GM23248 (cell line): ENCODE data around the gene TIMM10. TPM values are rescaled to one million over a fixed set of nuclear protein-coding genes. Genes with fewer than 3 reads are reported as not detected.

Experiments
- DNase-seq: peaks from one replicate; pipeline ENCODE4 v3.0.0-alpha.2; 2015
- H2AFZ ChIP-seq: fragments of 200-600 bp; sonication (generic); 2 replicates; pipeline ENCODE4 v1.6.1; 2016; ENCODE audit warnings: antibody characterized with exemption
- H3F3A ChIP-seq: fragments of 200-600 bp; sonication (generic); 2 replicates; pipeline ENCODE4 v1.6.1; 2016; ENCODE audit warnings: mild to moderate bottlenecking, antibody characterized with exemption, mixed run types; ENCODE audit not compliant: insufficient read depth
- H3K27ac ChIP-seq: fragments of 200-600 bp; sonication (generic); 2 replicates; pipeline ENCODE4 v1.5.1; 2016; ENCODE audit warnings: mild to moderate bottlenecking
- H3K27me3 ChIP-seq: fragments of 200-600 bp; sonication (generic); replicated peaks from 2 replicates; pipeline ENCODE4 v1.6.1; 2016; ENCODE audit warnings: mild to moderate bottlenecking; ENCODE audit not compliant: insufficient read depth
- H3K36me3 ChIP-seq: fragments of 200-600 bp; sonication (generic); 2 replicates; pipeline ENCODE4 v1.6.1; 2016; ENCODE audit warnings: low read depth, mild to moderate bottlenecking
- H3K4me1 ChIP-seq: fragments of 200-600 bp; sonication (generic); 2 replicates; pipeline ENCODE4 v1.6.1; 2016; ENCODE audit warnings: mild to moderate bottlenecking; ENCODE audit not compliant: insufficient read depth
- H3K4me2 ChIP-seq: fragments of 200-600 bp; sonication (generic); one replicate; pipeline ENCODE4 v1.6.1; 2016; ENCODE audit warnings: mild to moderate bottlenecking; ENCODE audit not compliant: unreplicated experiment
- H3K4me3 ChIP-seq: fragments of 200-600 bp; sonication (generic); 2 replicates; pipeline ENCODE4 v1.5.1; 2016; ENCODE audit warnings: mild to moderate bottlenecking
- H3K79me2 ChIP-seq: fragments of 200-600 bp; sonication (generic); 2 replicates; pipeline ENCODE4 v1.6.1; 2016; ENCODE audit warnings: mild to moderate bottlenecking; ENCODE audit not compliant: insufficient read depth
- H3K9ac ChIP-seq: fragments of 200-600 bp; sonication (generic); 2 replicates; pipeline ENCODE4 v1.6.1; 2016; ENCODE audit warnings: mild to moderate bottlenecking
- H3K9me2 ChIP-seq: fragments of 200-600 bp; sonication (generic); 2 replicates; pipeline ENCODE4 v1.6.1; 2016; ENCODE audit warnings: mixed run types, mild to moderate bottlenecking, moderate library complexity; ENCODE audit not compliant: insufficient read depth
- H3K9me3 ChIP-seq: fragments of 200-600 bp; sonication (generic); one replicate; pipeline ENCODE4 v1.6.1; 2017; ENCODE audit warnings: low read depth
- H4K20me1 ChIP-seq: fragments of 200-600 bp; sonication (generic); 2 replicates; pipeline ENCODE4 v1.6.0; 2016; ENCODE audit not compliant: insufficient read depth
- EZH2 ChIP-seq: fragments of 200-600 bp; sonication (generic); IDR thresholded peaks from 2 replicates; pipeline ENCODE4 v1.6.1; 2018; ENCODE audit warnings: antibody characterized with exemption, mild to moderate bottlenecking; ENCODE audit not compliant: insufficient read depth, poor library complexity, severe bottlenecking
- EZH2phosphoT487 ChIP-seq: fragments of 200-600 bp; sonication (generic); IDR thresholded peaks from 2 replicates; pipeline ENCODE4 v1.6.1; 2018; ENCODE audit warnings: antibody characterized with exemption, moderate library complexity, mild to moderate bottlenecking, low read depth; ENCODE audit not compliant: insufficient read depth
- WGBS, 2 experiments: methylation state at CpG; one replicate each; pipeline ENCODE4 v1.1.6; 2015 to 2017; ENCODE audit warnings: low lambda C conversion rate in 2 of 2, low coverage in 1 of 2; ENCODE audit errors: missing lambda C conversion rate in 2 of 2; 5-methylcytosine and 5-hydroxymethylcytosine counted together
- in situ Hi-C: fragments of 300-500 bp; cut with MboI; formaldehyde crosslinking; loops from 2 replicates; pipeline ENCODE4 v1.15.0; 2020
- polyA plus RNA-seq: library from polyadenylated mRNA; unstranded; fragments of >200 nt; fragmentation: Nextera tagmentation; extraction: Ambion mirVana; gene quantifications from 2 replicates; pipeline ENCODE4 v1.2.1, GENCODE V29; 2016
- total RNA-seq: library from RNA; depleted of rRNA; stranded (reverse); fragments of >200 nt; shearing (Covaris generic); gene quantifications from 2 replicates; pipeline ENCODE4 v1.2.3, GENCODE V29; 2014

The TIMM10 gene
- total and polyA plus RNA-seq, 2 experiments from 2014 or later: 29.0 to 78.3 TPM

- Histone ChIP-seq H3K27me3 (no peaks in the 10 kb centered on the region), H3K4me2 (no peak overlapping the region), H3K36me3 (peaks cover 14% of the 10 kb centered on the region; the same call in 1 of the 2 replicates), H3K9ac (no peak overlapping the region), H3K9me2 (no peaks in the 10 kb centered on the region), H2AFZ (no peak overlapping the region), H3K9me3 (no peaks in the 10 kb centered on the region), H4K20me1 (no peaks in the 10 kb centered on the region), H3K4me1 (no peaks in the 10 kb centered on the region), H3K27ac (no peak overlapping the region), H3K4me3 (no peak overlapping the region), H3F3A (no peaks in the 10 kb centered on the region), H3K79me2 (no peaks in the 10 kb centered on the region)
- TF ChIP-seq EZH2: no peak
- TF ChIP-seq EZH2phosphoT487: no peak
- WGBS, 2 experiments: 80 to 82% methylated on average over 8 of the region's 8 CpGs
- in situ Hi-C loops: no loop called here
- no peak for DNase-seq
Observed at GRCh38 chr11:57549983-57550382, 19.4 kb upstream of the TIMM10 start.

GRCh38 chr11:57547854-57548377, 17.4 kb upstream of the TIMM10 start:
- no peak for TF ChIP-seq EZH2
- TF ChIP-seq EZH2phosphoT487: no peak
- Histone ChIP-seq H3K36me3 (peaks cover 7% of the 10 kb centered on the region; the same call in 1 of the 2 replicates), H2AFZ (no peak overlapping the region), H3K9me3 (no peaks in the 10 kb centered on the region), H3K79me2 (no peaks in the 10 kb centered on the region), H3K4me3 (no peak overlapping the region), H3K9me2 (no peaks in the 10 kb centered on the region), H3K9ac (no peak overlapping the region), H3F3A (no peaks in the 10 kb centered on the region), H3K4me2 (no peak overlapping the region), H3K27ac (no peak overlapping the region), H4K20me1 (no peaks in the 10 kb centered on the region), H3K27me3 (no peaks in the 10 kb centered on the region), H3K4me1 (no peaks in the 10 kb centered on the region)
- peak; percentile 17 for DNase-seq
- in situ Hi-C loops: no loop called here
- 38 to 61% methylated on average over 5 to 6 of the region's 6 CpGs for WGBS, 2 experiments

GRCh38 chr11:57546869-57547475, 16.4 kb upstream of the TIMM10 start:
- Histone ChIP-seq H3K4me1 (no peaks in the 10 kb centered on the region), H2AFZ (no peak overlapping the region), H3K27ac (no peak overlapping the region), H4K20me1 (no peaks in the 10 kb centered on the region), H3K36me3 (peaks cover 2% of the 10 kb centered on the region; the same call in 1 of the 2 replicates), H3K9me3 (no peaks in the 10 kb centered on the region), H3K79me2 (no peaks in the 10 kb centered on the region), H3K9me2 (no peaks in the 10 kb centered on the region), H3K27me3 (no peaks in the 10 kb centered on the region), H3K9ac (no peak overlapping the region), H3F3A (no peaks in the 10 kb centered on the region), H3K4me3 (no peak overlapping the region), H3K4me2 (no peak overlapping the region)
- TF ChIP-seq EZH2phosphoT487 (no peak), EZH2 (no peak)
- in situ Hi-C loops: no loop called here
- 58 to 60% methylated on average over 5 of the region's 5 CpGs for WGBS, 2 experiments
- peak; percentile 81 for DNase-seq

- H3K36me3 ChIP-seq: peaks cover under 1% of the 10 kb centered on the region; the same call in 1 of the 2 replicates
- H3K9me3 ChIP-seq: no peaks in the 10 kb centered on the region
- no peaks in the 10 kb centered on the region for H3K79me2 ChIP-seq
- H3K27me3 ChIP-seq: no peaks in the 10 kb centered on the region
- in situ Hi-C loops: no loop called here
- WGBS, 2 experiments: 96 to 100% methylated on average over 7 of the region's 7 CpGs
- no peaks in the 10 kb centered on the region for H3K4me1 ChIP-seq
- H3K9ac ChIP-seq: no peak overlapping the region
- H4K20me1 ChIP-seq: no peaks in the 10 kb centered on the region
- no peak overlapping the region for H3K4me2 ChIP-seq
- H3F3A ChIP-seq: no peaks in the 10 kb centered on the region
- TF ChIP-seq EZH2phosphoT487 (no peak), EZH2 (no peak)
- no peaks in the 10 kb centered on the region for H3K9me2 ChIP-seq
- no peak overlapping the region for H2AFZ ChIP-seq
- H3K27ac ChIP-seq: no peak overlapping the region
- H3K4me3 ChIP-seq: no peak overlapping the region
- DNase-seq: no peak
Observed at GRCh38 chr11:57546451-57546850, 15.9 kb upstream of the TIMM10 start.
